NCI-H82 (cell line): Measurements from ENCODE around the gene SCAMP4.
"Not testable (repeated sequence)": the region's sequence is repeated elsewhere in the genome, so short reads cannot be mapped to it uniquely, and the experiment has no call there.

ENCODE experiments used
- DNase-seq: peaks from one replicate; lab custom pipeline; 2025; lab: John Stamatoyannopoulos, UW

SCAMP4 gene

DNA sequence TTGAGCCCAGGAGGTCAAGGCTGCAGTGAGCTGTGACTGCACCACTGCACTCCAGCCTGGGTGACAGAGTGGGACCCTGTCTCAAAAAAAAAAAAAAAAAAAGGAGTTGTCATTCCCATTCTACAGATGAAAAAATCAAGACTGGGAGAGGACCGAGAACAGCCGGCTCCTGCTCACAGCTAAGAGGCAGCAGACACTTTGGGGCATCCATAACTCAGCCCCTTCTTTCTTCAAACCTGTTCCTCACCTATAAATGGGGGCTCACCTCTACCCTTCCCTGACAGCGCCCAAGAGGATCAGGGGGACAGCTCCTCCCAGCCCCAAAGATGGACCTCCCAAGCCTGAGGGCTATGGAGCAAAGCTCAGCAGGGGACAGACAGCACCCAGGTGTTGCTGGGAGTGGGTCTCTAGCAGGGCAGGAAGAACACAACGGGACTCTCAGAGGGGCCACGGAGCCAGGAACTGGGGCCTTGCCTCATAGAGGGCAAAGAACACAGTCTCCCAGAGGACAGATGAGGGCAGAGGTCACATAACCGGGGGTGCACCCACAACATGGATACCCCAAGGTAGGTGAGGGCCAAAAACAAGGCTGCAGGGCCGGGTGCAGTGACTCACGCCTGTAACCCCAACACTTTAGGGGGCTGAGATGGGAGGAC, 38.4 kb upstream of the SCAMP4 start:
- DNase-seq, result no peak

DNA sequence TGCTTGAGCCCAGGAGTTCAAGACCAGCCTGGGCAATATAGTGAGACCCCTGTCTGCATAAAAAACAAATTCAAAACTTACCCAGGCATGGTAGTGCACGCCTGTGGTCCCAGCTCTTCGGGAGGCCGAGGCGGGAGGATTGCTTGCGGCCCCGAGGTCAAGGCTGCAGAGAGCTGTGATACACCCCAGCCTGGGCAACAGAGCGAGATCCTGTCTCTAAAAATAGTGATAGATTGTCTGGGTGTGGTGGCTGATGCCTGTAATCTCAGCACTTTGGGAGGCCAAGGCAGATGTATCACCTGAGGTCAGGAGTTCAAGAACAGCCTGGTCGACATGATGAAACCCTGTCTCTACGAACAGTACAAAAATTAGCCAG, 37.9 kb upstream of the SCAMP4 start:
- no peak for DNase-seq

DNA sequence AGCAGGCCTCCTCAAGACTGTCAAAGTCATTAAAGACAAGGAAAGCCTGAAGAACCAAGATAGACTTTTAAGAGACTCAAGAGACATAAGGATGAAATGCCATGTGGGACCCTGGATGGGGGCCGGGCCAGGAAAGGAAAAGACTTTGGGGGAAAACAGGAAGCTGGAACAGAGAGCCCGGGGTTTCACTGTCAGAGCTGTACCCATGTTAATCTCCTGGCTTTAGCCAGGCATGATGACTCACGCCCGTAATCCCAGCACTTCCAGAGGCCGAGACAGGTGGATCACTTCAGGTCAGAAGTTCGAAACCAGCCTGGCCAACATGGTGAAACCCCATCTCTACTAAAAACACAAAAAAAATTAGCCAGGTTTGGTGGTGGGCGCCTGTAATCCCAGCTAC, 36.2 kb upstream of the SCAMP4 start:
- DNase-seq, result peak; percentile 44

DNA sequence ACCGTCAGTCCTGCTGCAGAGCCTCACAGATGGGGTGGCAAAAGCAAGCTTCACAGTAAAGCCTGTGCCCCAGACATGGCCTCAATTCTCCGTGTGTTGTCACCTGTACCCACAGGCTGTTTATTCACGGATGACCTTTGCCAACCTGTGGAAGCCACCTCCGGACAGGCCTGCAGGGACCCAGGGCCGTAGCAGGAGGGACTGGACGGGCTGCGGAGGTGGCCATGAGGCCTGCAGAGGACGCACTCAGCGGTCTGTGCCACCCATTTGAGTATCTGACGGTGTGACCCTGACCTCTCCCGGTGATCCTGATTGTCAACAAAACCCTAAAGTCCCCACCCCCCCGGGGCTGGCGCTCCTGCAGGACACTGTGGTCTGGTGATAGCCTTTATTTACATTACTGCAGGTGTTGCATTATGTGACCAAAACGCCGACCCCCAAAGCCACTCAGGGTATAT, 34.0 kb upstream of the SCAMP4 start:
- DNase-seq, result no peak

DNA sequence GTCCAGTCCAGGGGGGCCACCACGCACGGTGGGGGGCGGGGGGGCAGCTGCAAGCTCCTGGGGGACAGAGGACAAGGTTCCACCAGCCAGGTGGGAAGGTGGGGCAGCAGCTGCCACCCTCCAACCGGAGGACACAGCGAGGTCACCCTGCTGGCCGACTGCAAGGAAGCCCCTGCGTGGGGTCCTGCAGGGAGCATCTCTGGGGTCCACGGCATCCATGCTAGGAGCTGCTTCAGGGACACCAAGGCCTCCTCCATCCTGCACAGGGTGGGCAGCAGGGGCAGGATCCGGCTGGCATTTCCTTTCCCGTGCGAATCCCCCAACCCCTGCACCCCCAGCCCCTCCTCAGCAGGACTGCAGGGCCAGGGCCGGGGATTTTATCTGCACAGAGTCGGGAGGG, 33.6 kb upstream of the SCAMP4 start:
- DNase-seq, result no peak

DNA sequence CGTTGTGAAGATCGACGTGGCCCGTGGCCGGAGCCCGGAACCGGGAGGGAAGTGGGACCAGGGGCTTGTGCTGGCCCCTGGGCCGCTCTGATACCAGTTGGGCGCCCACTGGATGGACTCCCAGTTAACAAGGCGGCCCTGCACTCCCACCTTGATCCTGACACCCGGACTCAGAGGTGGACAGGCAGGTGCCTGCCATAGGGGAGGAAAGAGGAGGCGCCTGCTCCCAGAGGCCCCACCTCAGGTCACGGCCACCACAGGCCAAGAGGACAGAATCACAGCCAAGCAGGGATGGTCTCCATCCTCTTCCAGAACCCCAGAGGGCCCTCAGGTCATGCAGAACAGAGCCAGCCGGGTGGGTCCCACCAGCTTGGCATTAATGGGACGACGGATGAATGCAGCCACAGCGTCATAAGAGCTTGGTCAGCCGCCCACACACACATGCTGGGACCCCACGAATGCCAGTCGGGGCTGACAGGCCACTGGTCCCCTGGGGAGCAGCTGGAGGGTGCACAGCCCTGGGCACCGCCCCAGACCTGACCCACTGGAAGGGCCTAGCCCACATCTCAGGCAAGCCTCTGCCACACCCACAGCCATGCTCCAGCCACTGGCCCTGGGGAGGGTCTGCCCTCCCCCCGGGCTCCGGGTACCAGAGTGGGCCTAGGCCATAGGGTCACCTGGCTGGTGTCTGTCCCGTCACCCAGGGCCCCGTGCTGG, 32.2 kb upstream of the SCAMP4 start:
- no peak for DNase-seq

DNA sequence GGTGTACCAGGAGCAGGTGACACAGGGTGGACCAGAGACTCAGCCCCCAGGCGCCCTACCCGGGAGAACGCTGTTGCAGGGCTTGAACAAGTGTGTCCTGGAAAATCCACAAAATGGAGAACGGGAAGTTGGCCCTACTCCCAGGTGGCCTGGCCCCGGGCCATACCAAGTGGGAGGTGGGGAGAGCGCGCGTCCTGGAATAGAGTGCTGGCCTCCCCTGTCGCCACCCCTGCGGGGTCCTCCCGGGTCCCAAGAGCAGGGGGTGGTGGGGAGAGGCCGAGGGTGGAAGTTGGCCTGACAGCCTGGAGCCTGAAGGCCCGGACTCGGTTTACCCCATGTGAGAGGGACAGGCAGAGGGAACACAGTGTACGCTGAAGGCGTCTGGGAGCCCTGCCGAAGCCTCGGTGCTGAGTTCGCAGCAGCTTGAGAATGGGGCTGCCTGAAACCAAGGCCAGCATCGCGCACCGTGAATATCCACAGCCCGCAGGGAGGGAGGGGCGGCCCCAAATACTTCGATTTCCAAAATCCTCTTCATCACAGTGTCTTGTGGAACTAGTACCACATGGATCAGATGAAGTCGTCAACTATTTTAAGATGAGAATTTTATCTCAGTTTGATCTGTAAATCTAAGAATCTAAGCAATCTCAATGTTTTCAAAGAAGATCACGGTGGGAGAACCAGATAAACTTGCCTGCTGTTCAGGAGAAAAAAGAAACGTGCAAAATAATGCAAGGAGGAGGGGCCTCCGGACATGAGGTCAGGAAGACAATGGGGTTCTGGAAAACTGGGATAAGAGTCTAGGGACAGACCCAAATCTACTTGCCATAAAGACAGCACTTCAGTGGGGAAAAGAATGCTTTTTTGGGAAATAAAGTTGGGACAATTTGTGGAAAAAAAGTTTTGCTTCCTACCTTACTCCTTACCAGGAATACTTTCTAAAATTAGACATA, 31.4 kb upstream of the SCAMP4 start:
- DNase-seq, result no peak

DNA sequence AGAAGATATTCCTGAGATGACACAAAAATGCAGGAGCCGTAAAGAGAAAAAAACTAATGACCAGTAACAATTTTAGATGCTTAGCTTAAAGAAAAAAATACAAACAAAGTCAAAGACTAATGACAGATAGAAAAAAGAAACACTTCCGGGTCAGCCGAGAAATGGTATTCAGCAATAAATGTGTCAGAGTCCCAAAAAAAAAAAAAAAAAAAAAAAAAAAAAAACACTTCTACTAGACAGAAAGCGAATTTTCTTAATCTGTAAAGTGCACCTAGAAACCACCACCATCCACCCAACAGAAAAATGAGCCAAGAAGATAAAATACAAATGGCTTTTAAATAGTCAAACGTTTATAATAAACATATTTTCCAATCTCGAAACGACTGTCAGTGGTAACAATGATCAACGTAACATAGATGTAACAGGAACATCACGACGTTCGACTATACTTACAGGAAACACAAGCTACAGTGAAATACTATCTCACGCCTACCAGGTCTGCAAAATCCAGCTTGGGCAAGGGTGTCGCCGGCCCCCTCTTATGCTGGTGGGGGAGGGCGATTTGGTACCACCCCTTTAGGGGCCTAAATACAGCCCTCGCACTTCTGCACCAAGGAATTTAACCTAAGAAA, 30.5 kb upstream of the SCAMP4 start:
- DNase-seq, result no peak

DNA sequence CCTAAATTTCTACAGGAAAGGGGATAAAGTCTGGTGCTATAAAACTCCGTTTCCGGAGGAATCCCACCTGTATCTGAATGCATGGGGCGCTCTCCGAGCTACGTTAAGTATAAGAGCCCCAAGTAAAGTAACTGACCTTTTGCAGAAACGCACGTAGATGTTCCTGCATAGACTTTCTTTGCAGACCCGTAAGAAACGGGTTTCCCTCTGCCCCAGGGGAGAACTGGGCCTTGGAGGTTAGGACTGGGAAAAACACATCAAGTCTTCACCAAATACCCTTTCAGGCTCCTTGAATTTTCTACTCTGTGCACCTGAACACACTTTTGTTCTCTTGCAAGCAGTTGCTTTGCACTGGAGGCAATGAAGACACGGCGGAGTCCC, 29.9 kb upstream of the SCAMP4 start:
- DNase-seq, result not testable (repeated sequence)

DNA sequence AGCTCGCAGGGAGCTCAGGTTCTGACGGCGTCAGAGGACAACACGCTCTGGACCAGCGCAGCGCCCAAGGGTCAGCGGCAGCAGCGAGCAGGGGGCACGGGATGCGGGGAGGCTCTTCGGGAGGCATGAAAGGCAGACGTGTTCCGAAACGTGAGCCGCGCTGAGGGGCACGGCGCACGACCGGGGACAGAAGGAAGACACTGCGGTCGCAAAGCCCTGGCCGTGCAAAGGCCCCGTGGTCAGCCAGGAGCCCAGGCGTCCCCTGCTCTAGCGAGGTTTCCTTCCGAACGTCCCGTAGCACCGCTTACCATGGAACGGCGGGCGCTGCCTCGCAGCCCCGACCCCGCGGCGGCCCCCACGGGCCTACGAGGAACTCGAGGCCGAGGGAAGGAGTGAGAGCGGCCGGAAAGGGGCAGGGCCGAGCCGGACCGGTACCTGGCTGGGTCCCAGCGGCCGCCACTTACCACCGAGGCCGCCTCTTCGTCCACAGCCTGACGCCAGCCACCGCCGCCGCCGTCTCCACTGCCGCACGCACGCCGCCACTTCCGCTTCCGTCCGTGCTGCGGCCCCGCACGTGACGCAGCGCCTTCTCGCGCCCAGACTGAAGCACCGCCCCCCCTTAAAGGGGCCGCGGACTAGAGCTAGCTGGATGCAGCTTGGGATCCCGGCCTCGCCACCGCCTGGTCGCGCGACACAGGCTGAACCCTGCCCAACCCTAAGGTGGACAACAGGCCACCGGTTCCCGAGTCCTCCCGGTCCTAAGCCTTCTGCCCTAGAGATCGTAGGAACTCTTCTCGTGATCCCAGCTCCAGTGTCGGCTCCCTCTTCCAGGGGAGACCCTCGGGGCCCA, 29.3 kb upstream of the SCAMP4 start:
- DNase-seq, result peak; percentile 90

DNA sequence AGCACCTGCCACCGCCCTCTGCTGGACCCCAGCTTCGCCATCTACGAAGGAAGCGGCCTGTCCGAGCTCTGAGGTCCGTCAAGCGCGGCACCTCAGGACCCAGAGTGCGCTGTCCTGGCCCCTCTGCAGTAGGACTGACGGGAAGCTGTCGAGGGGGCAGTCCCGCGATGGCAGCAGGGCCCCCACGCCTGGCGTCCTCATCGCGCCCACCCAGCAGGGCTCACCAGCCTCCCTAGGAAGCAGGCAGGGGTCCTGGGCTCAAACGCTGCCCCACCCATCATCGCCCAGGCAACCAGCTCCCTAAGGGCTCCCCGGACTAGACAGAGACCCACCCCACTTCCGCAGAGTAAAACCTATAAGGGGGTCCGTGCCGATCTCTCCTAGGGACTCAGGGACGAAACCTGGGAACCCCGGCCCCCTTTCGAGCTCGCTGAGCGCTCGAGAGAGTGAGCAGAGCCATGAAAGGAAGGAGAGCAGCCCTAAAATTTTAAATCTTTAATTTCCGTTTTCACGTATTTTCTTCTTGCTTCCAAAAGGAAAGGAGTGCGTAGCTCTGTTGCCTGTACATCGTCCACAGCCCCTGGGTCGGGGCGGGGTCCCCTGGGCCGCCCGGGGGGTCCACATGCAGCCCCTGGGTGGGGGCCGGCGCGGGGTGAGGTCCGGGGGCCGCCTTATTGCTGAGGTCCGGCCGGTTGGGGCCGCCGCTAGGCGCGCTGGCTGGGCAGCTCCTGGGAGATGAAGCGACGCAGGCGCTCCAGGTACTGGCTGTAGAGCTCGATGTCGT, 28.5 kb upstream of the SCAMP4 start:
- not testable (repeated sequence) for DNase-seq

DNA sequence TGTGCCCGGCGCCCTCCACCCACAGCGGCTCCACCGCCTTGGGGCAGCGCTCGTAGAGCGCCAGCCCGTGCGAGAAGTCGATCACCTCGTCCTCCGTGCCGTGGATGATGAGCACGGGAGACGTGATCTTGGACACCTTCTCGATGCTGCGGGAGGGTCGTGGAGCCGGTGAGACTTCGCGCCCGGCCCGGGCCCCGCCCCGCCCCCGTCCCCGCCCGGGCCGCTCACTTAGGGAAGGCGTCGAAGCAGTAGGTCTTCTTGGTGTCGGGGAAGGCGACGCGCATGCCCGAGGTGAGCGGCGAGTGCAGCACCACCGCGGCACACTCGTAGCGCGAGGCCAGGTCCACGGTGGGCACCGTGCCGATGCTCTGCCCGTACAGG, 27.9 kb upstream of the SCAMP4 start:
- DNase-seq, result not testable (repeated sequence)

DNA sequence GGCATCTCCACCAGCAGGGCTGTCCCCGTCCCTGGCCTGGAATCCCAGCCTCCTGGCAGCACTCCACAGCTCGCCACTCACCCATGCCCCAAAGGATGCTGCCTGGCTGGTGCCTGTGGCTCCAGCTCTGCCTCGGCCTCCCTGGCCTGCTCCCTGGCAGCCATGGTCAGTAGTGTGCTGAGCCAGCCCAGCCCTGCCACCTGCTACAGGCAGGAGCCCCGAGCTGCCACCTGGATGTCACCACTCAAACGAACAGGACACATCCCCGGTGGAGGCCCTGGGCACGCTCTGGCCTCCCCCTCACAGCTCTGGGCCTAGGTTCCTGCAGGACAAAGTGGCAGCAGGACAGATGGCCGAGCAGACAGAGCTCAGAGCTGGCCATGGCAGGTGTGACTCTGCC, 26.6 kb upstream of the SCAMP4 start:
- not testable (repeated sequence) for DNase-seq

DNA sequence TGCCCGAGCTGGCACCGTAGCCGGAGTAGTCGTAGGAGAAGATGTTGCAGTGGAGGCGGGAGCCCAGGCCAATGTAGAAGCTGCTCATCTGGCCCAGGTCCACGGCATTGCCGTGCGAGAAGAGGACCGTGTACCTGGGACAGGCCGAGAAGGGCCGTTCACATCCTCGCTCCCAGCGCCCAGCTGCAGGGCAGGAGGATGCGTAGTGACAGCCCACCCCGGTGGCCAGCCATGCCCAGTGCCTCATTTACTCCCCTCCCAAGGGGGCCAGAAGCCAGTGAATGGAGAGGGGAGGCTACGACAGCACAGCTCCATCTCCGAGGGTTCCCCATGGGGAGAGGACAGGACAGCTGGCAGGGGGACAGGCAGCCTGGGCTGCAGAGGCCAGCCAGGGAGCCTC, 25.2 kb upstream of the SCAMP4 start:
- not testable (repeated sequence) for DNase-seq

DNA sequence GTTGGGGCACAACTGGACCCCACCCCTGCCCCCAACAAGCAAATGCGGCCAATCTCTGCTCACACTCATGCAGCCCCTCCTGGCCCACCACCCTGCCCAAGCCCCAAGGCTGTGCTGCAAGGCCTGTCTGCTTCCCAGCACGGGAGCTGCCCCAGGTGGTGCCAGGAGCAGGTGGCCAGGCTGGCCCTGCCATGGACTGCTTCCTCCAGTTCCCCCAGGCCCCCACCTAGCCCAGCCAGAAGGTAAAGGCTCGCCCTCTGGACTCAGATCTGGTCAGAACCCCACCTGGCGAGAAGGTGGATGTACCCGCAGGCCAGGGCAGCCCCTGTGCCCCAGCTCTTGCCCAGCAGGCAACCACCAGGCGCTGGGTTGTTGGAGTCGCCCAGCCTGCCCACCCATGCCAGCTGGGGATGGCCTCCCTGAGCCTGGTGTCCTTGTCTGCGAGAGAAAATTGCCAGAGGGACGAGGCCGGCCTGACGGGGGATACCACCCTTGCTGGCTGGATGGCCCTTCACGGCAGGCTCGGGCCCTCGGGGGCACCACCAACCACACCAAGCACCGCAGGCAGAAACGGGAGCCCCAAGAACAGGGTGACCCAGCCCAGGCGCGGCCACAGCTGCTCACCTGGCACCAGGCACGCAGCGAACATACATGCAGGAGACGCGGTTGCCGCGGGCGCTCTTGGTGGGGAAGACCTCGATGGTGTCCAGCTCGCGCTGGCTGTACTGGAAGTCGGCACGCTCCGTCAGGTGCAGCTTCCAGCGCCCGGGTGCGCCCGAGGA, 24.4 kb upstream of the SCAMP4 start:
- no peak for DNase-seq

DNA sequence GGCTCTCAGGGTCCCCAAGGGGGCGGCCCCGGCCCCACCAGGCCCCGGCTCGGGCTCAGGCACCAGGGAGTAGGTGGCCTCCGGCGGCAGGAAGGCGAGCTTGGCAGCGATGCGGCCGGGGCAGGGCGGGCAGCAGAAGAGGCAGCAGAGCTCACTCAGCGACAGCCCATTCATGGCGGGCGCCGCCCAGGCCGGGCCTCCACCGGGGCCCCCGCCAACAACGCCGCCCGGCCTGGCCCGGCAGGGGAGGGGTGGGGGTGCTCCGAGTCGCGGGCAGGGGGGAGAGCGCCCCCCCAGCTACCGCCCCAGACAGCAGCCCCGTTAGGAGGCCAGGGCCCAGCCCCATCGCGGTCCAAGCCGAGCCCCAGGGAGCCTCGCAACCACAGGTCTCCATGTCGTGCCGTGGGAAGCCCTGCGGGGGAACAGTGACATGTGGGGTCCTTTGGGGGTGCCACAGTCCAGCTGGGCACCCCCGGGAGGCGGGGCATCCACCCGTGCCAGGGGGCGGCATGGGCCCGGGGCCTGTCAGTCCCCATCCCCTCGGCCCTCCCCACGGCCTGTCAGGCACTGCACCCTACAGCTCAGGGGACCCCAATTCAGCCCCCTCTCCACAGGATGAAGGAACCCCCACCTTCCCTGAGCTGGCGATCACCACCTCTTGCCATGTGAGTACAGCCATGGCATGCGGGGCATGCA, 23.7 kb upstream of the SCAMP4 start:
- not testable (repeated sequence) for DNase-seq

DNA sequence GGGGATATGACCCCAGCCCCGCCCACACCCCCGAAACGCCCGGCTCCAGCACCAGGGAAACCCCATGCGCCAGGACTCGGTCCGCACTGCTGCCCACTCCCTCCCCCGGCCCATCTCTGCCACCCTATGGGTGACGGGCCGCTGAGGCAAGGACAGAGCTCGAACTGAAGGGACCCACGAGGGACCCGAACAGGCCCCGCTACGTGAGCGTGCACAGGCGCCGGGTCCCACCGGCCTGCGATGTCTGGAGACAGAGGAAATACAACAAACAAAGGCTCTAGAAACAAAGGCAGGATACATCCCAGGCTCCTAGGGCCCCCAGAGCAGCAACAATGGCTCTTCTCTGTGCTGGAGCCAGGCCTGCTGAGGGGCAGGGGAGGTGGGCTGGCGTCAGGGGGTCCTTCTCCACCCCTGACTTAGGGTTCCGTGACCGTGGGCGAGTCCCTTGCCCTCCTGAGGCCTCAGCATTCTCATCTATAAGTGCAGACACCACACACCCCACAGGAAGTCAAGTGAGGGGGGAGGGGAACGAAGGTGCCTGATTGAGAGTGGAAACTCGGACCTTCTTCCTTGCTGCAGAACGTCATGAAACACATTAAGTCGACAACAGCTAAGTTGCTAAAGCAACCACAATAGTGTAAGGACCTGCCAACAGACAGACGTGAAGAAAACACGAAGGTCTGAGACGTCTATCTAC, 23.0 kb upstream of the SCAMP4 start:
- DNase-seq, result no peak
